ENCODE measurements around the gene LY6G6D. TPM values are rescaled to one million over a fixed set of nuclear protein-coding genes. Genes with fewer than 3 reads are reported as not detected.
A peak's percentile ranks its signal among the peaks of the same experiment; 100 is the strongest.

Gene LY6G6D
- total RNA-seq, result not detected in 2 replicates

GRCh38 chr6:31715022-31715958 lies at the start of gene LY6G6D:
Gene LY6G6D (plus strand): TSS chr6:31715348. CDS start chr6:31715356, 8 bp downstream.
- DNase-seq (ENCODE audit: low read depth), result no peak

GRCh38 chr6:31665501-31666336 lies 49.4 kb upstream of the LY6G6D start, which contains the start of gene CSNK2B:
Gene CSNK2B (plus strand): TSS chr6:31666080. CDS start chr6:31666832, 752 bp downstream.
- peak; percentile 94 for DNase-seq (ENCODE audit: low read depth)

GRCh38 chr6:31666337-31666965 lies 48.7 kb upstream of the LY6G6D start:
- DNase-seq (ENCODE audit: low read depth), result no peak

GRCh38 chr6:31669676-31670075 lies 45.5 kb upstream of the LY6G6D start, which contains the start of gene LY6G5B:
Gene LY6G5B (plus strand): TSS chr6:31669976. CDS start chr6:31670951, 975 bp downstream.
- no peak for DNase-seq (ENCODE audit: low read depth)

GRCh38 chr6:31676322-31676903 lies 38.7 kb upstream of the LY6G6D start:
- DNase-seq (ENCODE audit: low read depth), result no peak

GRCh38 chr6:31676904-31677303 lies 38.2 kb upstream of the LY6G6D start:
- DNase-seq (ENCODE audit: low read depth), result no peak

GRCh38 chr6:31677955-31678354 lies 37.2 kb upstream of the LY6G6D start:
- DNase-seq (ENCODE audit: low read depth), result no peak

- DNase-seq (ENCODE audit: low read depth), result peak; percentile 84
These were observed 34.7 kb upstream of the LY6G6D start, which contains the start of gene LY6G5C for GRCh38 chr6:31680226-31681134. Gene LY6G5C (minus strand): TSS chr6:31681067. CDS start chr6:31680373, 694 bp downstream.

- peak; percentile 53 for DNase-seq (ENCODE audit: low read depth)
These were observed 33.9 kb upstream of the LY6G6D start for GRCh38 chr6:31681135-31681671.

GRCh38 chr6:31683591-31683990 lies 31.6 kb upstream of the LY6G6D start:
- no peak for DNase-seq (ENCODE audit: low read depth)

GRCh38 chr6:31686483-31686882 lies 28.7 kb upstream of the LY6G6D start:
- DNase-seq (ENCODE audit: low read depth), result no peak

- no peak for DNase-seq (ENCODE audit: low read depth)
These were observed 27.8 kb upstream of the LY6G6D start for GRCh38 chr6:31687321-31687720.

GRCh38 chr6:31687860-31688693 lies 27.1 kb upstream of the LY6G6D start:
- DNase-seq (ENCODE audit: low read depth), result no peak

- no peak for DNase-seq (ENCODE audit: low read depth)
These were observed 25.7 kb upstream of the LY6G6D start for GRCh38 chr6:31689249-31690110.

GRCh38 chr6:31690231-31691077 lies 24.7 kb upstream of the LY6G6D start:
- no peak for DNase-seq (ENCODE audit: low read depth)

GRCh38 chr6:31691078-31691463 lies 24.1 kb upstream of the LY6G6D start:
- DNase-seq (ENCODE audit: low read depth), result no peak

GRCh38 chr6:31691564-31692108 lies 23.5 kb upstream of the LY6G6D start:
- no peak for DNase-seq (ENCODE audit: low read depth)

All from renal cortical epithelial cell (primary cell).